ENCODE measurements around the gene RAB31.

RAB31 gene

GRCh38 chr18:9878783-9879242, 170.7 kb downstream of the RAB31 start:
- Histone ChIP-seq H3K23ac (ENCODE audit: low read length in 2 of 2) (no peak overlapping the region), H3K18ac (ENCODE audit: low read depth in 1 of 2, low read length in 2 of 2) (peak overlapping the region in 1 of 2 experiments; percentile 21), H2AK5ac (ENCODE audit: low read length, severe bottlenecking) (no peak overlapping the region), H3K36me3 (ENCODE audit: control insufficient read depth in 1 of 2, insufficient read depth in 2 of 2, low read depth in 1 of 2, low read length in 2 of 2) (no peaks in the 10 kb centered on the region), H2BK12ac (ENCODE audit: low read length in 2 of 2) (peak overlapping the region in 1 of 2 experiments; percentile 54), H3K9ac (ENCODE audit: low read length) (no peak overlapping the region), H3K14ac (ENCODE audit: low read length in 2 of 2) (no peak overlapping the region), H2AFZ (ENCODE audit: low read depth, low read length) (no peak overlapping the region), H3K4me3 (ENCODE audit: insufficient read depth in 1 of 2, low read depth in 1 of 2, low read length in 2 of 2) (no peak overlapping the region), H4K8ac (ENCODE audit: low read length) (no peak overlapping the region), H3K27ac (ENCODE audit: low read length, poor library complexity, severe bottlenecking) (no peak overlapping the region), H2BK5ac (ENCODE audit: low read depth, low read length, poor library complexity, severe bottlenecking) (no peak overlapping the region), H3K79me1 (replicated peaks; ENCODE audit: low read length, poor library complexity, severe bottlenecking) (no peaks in the 10 kb centered on the region), H3K4me2 (ENCODE audit: low read length, poor library complexity, severe bottlenecking) (no peak overlapping the region), H3K4ac (ENCODE audit: low read depth in 1 of 2, low read length in 2 of 2) (no peak overlapping the region), H2BK120ac (ENCODE audit: low read depth, low read length) (no peak overlapping the region), H3K27me3 (ENCODE audit: control insufficient read depth in 1 of 2, insufficient read depth in 1 of 2, low read length in 2 of 2) (no peaks in the 10 kb centered on the region), H2BK15ac (ENCODE audit: low read depth, poor library complexity, severe bottlenecking) (no peak overlapping the region), H4K91ac (ENCODE audit: low read length) (no peak overlapping the region), H3K9me3 (ENCODE audit: control insufficient read depth, low read length) (no peaks in the 10 kb centered on the region), H3K4me1 (ENCODE audit: control insufficient read depth, insufficient read depth, low read depth, low read length) (no peaks in the 10 kb centered on the region)
- no peak for DNase-seq
- 95% methylated on average over 6 of the region's 6 CpGs for WGBS

- Histone ChIP-seq H4K8ac (ENCODE audit: low read length) (no peak overlapping the region), H3K9ac (ENCODE audit: low read length) (no peak overlapping the region), H3K23ac (ENCODE audit: low read length in 2 of 2) (no peak overlapping the region), H2BK12ac (ENCODE audit: low read length in 2 of 2) (no peak overlapping the region), H2AFZ (ENCODE audit: low read depth, low read length) (no peak overlapping the region), H3K18ac (ENCODE audit: low read depth in 1 of 2, low read length in 2 of 2) (no peak overlapping the region), H3K27me3 (ENCODE audit: control insufficient read depth in 1 of 2, insufficient read depth in 1 of 2, low read length in 2 of 2) (no peaks in the 10 kb centered on the region), H3K14ac (ENCODE audit: low read length in 2 of 2) (no peak overlapping the region), H3K4me2 (ENCODE audit: low read length, poor library complexity, severe bottlenecking) (no peak overlapping the region), H2BK5ac (ENCODE audit: low read depth, low read length, poor library complexity, severe bottlenecking) (no peak overlapping the region), H2BK120ac (ENCODE audit: low read depth, low read length) (no peak overlapping the region), H4K91ac (ENCODE audit: low read length) (no peak overlapping the region), H3K36me3 (ENCODE audit: control insufficient read depth in 1 of 2, insufficient read depth in 2 of 2, low read depth in 1 of 2, low read length in 2 of 2) (no peaks in the 10 kb centered on the region), H3K4ac (ENCODE audit: low read depth in 1 of 2, low read length in 2 of 2) (no peak overlapping the region), H2AK5ac (ENCODE audit: low read length, severe bottlenecking) (no peak overlapping the region), H3K9me3 (ENCODE audit: control insufficient read depth, low read length) (no peaks in the 10 kb centered on the region), H3K4me1 (ENCODE audit: control insufficient read depth, insufficient read depth, low read depth, low read length) (no peaks in the 10 kb centered on the region), H3K4me3 (ENCODE audit: insufficient read depth in 1 of 2, low read depth in 1 of 2, low read length in 2 of 2) (no peak overlapping the region), H3K27ac (ENCODE audit: low read length, poor library complexity, severe bottlenecking) (no peak overlapping the region), H2BK15ac (ENCODE audit: low read depth, poor library complexity, severe bottlenecking) (no peak overlapping the region), H3K79me1 (replicated peaks; ENCODE audit: low read length, poor library complexity, severe bottlenecking) (no peaks in the 10 kb centered on the region)
- whole genome bisulfite sequencing: 94% methylated on average over 6 of the region's 6 CpGs
- DNase-seq: no peak
These were observed 176.0 kb downstream of the RAB31 start for GRCh38 chr18:9884090-9884489.

- DNase-seq: no peak
- no peaks in the 10 kb centered on the region for H3K36me3 ChIP-seq (ENCODE audit: control insufficient read depth in 1 of 2, insufficient read depth in 2 of 2, low read depth in 1 of 2, low read length in 2 of 2)
- H3K27ac ChIP-seq (ENCODE audit: low read length, poor library complexity, severe bottlenecking): no peak overlapping the region
- no peak overlapping the region for H4K91ac ChIP-seq (ENCODE audit: low read length)
- no peak overlapping the region for H2BK12ac ChIP-seq (ENCODE audit: low read length in 2 of 2)
- no peak overlapping the region for H3K4me3 ChIP-seq (ENCODE audit: insufficient read depth in 1 of 2, low read depth in 1 of 2, low read length in 2 of 2)
- no peak overlapping the region for H3K4me2 ChIP-seq (ENCODE audit: low read length, poor library complexity, severe bottlenecking)
- no peaks in the 10 kb centered on the region for H3K9me3 ChIP-seq (ENCODE audit: control insufficient read depth, low read length)
- H3K9ac ChIP-seq (ENCODE audit: low read length): no peak overlapping the region
- no peaks in the 10 kb centered on the region for H3K27me3 ChIP-seq (ENCODE audit: control insufficient read depth in 1 of 2, insufficient read depth in 1 of 2, low read length in 2 of 2)
- H3K14ac ChIP-seq (ENCODE audit: low read length in 2 of 2): no peak overlapping the region
- H2AK5ac ChIP-seq (ENCODE audit: low read length, severe bottlenecking): no peak overlapping the region
- no peak overlapping the region for H2BK15ac ChIP-seq (ENCODE audit: low read depth, poor library complexity, severe bottlenecking)
- H3K4ac ChIP-seq (ENCODE audit: low read depth in 1 of 2, low read length in 2 of 2): no peak overlapping the region
- H2BK5ac ChIP-seq (ENCODE audit: low read depth, low read length, poor library complexity, severe bottlenecking): no peak overlapping the region
- H2BK120ac ChIP-seq (ENCODE audit: low read depth, low read length): no peak overlapping the region
- H2AFZ ChIP-seq (ENCODE audit: low read depth, low read length): no peak overlapping the region
- H3K18ac ChIP-seq (ENCODE audit: low read depth in 1 of 2, low read length in 2 of 2): no peak overlapping the region
- no peaks in the 10 kb centered on the region for H3K79me1 ChIP-seq (replicated peaks; ENCODE audit: low read length, poor library complexity, severe bottlenecking)
- no peaks in the 10 kb centered on the region for H3K4me1 ChIP-seq (ENCODE audit: control insufficient read depth, insufficient read depth, low read depth, low read length)
- H3K23ac ChIP-seq (ENCODE audit: low read length in 2 of 2): no peak overlapping the region
- no peak overlapping the region for H4K8ac ChIP-seq (ENCODE audit: low read length)
- WGBS: 98% methylated on average over 11 of the region's 12 CpGs
These were observed 176.5 kb downstream of the RAB31 start for GRCh38 chr18:9884532-9885140.

GRCh38 chr18:9885170-9886004, 177.3 kb downstream of the RAB31 start, which contains the start of gene TXNDC2:
Gene TXNDC2 (plus strand): TSS chr18:9885973. CDS start chr18:9886681, 708 bp downstream.
- Histone ChIP-seq H3K36me3 (ENCODE audit: control insufficient read depth in 1 of 2, insufficient read depth in 2 of 2, low read depth in 1 of 2, low read length in 2 of 2) (no peaks in the 10 kb centered on the region), H4K8ac (ENCODE audit: low read length) (no peak within 1 kb of the TSS), H3K18ac (ENCODE audit: low read depth in 1 of 2, low read length in 2 of 2) (no peak within 1 kb of the TSS), H4K91ac (ENCODE audit: low read length) (no peak within 1 kb of the TSS), H3K27ac (ENCODE audit: low read length, poor library complexity, severe bottlenecking) (no peak within 1 kb of the TSS), H3K4me1 (ENCODE audit: control insufficient read depth, insufficient read depth, low read depth, low read length) (no peaks in the 10 kb centered on the region), H2BK15ac (ENCODE audit: low read depth, poor library complexity, severe bottlenecking) (no peak within 1 kb of the TSS), H2AK5ac (ENCODE audit: low read length, severe bottlenecking) (no peak within 1 kb of the TSS), H2BK120ac (ENCODE audit: low read depth, low read length) (no peak within 1 kb of the TSS), H3K9ac (ENCODE audit: low read length) (no peak within 1 kb of the TSS), H3K14ac (ENCODE audit: low read length in 2 of 2) (no peak within 1 kb of the TSS), H3K4me2 (ENCODE audit: low read length, poor library complexity, severe bottlenecking) (no peak within 1 kb of the TSS), H3K9me3 (ENCODE audit: control insufficient read depth, low read length) (no peaks in the 10 kb centered on the region), H3K4me3 (ENCODE audit: insufficient read depth in 1 of 2, low read depth in 1 of 2, low read length in 2 of 2) (no peak within 1 kb of the TSS), H3K79me1 (replicated peaks; ENCODE audit: low read length, poor library complexity, severe bottlenecking) (no peaks in the 10 kb centered on the region), H2BK12ac (ENCODE audit: low read length in 2 of 2) (no peak within 1 kb of the TSS), H2AFZ (ENCODE audit: low read depth, low read length) (no peak within 1 kb of the TSS), H3K27me3 (ENCODE audit: control insufficient read depth in 1 of 2, insufficient read depth in 1 of 2, low read length in 2 of 2) (no peaks in the 10 kb centered on the region), H3K4ac (ENCODE audit: low read depth in 1 of 2, low read length in 2 of 2) (no peak within 1 kb of the TSS), H2BK5ac (ENCODE audit: low read depth, low read length, poor library complexity, severe bottlenecking) (no peak within 1 kb of the TSS), H3K23ac (ENCODE audit: low read length in 2 of 2) (no peak within 1 kb of the TSS)
- WGBS: 85% methylated on average over 7 of the region's 8 CpGs
- DNase-seq: peak; percentile 14

All from mesenchymal stem cell (in vitro differentiated cells and primary cell).